ENCODE measurements around the gene SPATA19.

SPATA19 gene

DNA sequence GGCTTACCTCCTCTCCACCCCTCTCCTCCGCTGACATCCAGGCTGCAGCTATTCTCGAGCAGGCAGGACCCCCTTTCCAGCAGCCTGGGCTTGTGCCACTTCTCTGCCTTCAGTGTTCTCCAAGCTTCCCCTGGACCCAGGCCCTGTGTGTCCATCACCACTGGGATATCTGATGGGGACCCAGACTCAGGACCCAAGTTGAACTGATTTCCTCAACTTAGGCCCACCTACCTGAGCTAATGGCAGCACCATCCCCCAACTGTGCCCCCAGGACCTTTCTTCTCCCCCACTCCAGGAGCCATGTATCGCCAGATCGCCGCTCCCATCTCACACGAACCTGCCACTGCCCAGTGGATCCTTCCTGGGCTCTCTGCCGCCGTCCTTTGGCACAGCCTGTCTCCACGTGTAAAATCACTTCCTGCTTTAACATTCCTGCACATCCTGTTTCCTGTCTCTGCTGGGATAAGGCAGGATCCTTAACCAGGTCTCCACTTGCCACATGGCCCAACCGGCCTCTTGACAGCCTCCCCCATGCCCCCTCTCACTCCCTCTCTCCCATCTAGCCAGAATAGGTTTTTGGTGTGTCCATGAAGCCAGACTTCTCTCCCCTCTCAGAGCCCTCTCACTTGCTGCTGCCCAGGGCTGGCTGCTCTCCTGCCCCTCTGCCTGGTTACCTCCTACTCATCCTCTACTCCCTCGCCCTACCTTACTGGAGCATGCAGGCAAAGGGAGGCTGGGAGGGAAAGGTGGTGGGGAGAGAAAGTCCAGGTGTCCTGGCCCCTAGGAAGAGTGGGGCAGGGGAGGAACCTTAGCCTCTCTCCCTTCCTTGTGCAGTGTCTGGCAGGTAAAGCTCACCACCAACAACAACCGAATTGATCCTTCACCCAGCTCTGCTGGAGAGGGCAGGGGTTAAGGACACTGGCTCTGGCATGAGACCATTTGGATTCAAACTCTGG lies 9.4 kb downstream of the SPATA19 start:
- FAIRE-seq (no peak), DNase-seq (ENCODE audit: low spot score) (no peak)

- DNase-seq (ENCODE audit: low spot score) = peak; percentile 45
- no peak for FAIRE-seq
These were observed 10.4 kb downstream of the SPATA19 start for GRCh38 chr11:133834682-133835592.

DNA sequence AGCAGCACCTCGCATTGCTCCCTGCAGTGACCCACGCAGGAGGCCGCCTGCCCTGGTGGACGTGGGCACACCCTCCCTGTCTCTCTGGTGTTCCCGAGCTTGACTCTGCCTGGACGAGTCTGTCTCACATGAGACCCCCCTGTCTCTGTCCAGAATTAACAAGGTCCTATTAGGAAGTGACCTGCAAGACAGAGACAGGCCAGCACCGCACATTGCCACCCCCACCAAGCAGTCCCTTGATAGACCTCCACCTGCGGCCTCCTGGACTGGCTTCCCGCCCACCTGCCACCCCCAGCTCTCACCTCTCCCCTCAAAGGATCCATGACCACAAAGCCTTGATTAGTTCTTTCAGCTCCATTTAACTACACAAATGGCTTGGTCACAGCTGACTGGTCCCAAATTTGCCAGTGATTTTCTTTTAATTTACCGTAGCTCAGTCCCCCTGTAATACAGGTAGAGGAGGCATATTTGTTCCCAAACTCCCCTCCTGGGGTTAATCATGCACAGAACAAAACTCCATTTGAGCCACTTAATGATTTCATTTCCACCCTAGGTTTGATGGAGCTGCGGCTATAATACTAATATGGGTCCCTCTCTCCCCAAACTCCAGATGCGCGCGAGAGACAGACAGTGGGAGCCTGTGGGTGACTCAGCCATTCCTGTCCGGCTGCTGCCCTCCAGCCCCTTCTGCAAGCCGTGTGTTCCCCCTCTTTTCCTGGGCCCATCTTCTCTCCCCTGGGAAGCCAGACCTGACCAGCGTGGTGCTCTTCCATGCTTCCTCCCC lies 11.2 kb downstream of the SPATA19 start:
- DNase-seq (ENCODE audit: low spot score) = no peak
- FAIRE-seq = no peak

GRCh38 chr11:133832991-133833897 lies 12.1 kb downstream of the SPATA19 start:
- FAIRE-seq (no peak), DNase-seq (ENCODE audit: low spot score) (no peak)

DNA sequence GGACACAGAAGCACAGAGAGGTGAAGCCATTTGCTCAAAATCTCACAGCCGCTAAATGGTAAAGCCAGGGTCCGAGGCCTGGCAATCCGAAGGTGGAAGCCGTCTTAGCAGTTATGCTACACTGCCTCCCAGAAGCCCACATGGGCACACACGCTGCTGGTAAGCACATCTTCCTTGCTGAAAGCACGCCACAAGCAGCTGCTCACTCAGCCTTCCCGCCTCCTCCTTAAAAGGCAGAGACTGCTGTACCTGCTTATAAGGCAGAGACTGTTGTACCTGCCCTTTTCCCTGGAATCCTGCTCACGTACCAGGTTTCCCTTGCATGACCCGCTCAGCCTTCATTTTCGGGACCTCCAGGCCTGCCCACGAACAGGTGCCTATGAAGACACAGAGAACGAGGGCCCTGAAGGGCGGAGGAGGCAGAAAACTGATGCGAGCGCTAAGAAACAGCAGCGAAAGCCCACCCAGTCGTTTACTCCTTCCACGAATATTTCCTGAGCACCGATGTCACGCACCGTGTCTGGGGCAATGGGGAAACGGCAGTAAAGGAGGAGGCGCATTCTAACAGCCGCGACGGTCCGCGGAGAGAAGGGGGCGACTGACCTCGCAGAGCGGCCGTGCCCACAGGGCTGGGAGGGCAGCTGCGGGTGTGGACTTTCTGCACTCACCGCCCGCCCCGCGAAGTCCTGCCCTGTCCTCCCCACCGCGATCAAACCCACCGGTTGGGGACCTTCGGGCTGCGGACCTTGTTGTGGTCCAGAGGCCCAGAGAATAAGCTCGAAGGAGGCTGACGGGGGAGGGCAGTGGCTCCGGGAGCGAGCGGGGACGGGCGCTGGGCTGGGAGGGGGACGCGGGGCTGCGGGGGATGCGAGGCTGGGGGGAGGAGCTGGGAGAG lies 13.0 kb downstream of the SPATA19 start:
- DNase-seq (ENCODE audit: low spot score) (no peak), FAIRE-seq (no peak)

- FAIRE-seq (no peak), DNase-seq (ENCODE audit: low spot score) (no peak)
These were observed 14.1 kb downstream of the SPATA19 start for GRCh38 chr11:133830931-133831907.

DNA sequence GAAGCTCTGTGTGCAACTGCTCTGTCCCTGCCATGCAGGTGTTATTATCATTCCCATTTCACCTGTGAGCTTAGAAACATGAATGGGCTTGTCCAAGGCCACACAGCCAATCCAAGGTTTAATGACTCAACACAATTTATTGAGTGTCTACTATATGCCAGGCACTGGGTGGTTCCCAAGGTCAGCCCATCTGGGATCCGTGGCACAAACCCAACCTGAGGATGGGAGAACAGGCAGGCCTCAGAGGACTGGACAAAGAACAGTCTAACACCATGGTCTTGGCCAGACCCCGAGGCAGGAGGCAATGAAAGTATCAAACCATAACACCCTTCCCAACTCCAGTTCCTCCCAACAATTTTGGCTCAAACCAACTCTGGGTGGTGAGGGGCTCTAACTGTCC lies 15.7 kb downstream of the SPATA19 start:
- DNase-seq (ENCODE audit: low spot score) (no peak), FAIRE-seq (no peak)

GRCh38 chr11:133828871-133829270 lies 16.4 kb downstream of the SPATA19 start:
- DNase-seq (ENCODE audit: low spot score) (no peak), FAIRE-seq (no peak)

GRCh38 chr11:133827556-133827955 lies 17.8 kb downstream of the SPATA19 start:
- DNase-seq (ENCODE audit: low spot score) (no peak), FAIRE-seq (no peak)

- DNase-seq (ENCODE audit: low spot score) = no peak
- FAIRE-seq = no peak
These were observed 18.4 kb downstream of the SPATA19 start for GRCh38 chr11:133826866-133827265.

DNA sequence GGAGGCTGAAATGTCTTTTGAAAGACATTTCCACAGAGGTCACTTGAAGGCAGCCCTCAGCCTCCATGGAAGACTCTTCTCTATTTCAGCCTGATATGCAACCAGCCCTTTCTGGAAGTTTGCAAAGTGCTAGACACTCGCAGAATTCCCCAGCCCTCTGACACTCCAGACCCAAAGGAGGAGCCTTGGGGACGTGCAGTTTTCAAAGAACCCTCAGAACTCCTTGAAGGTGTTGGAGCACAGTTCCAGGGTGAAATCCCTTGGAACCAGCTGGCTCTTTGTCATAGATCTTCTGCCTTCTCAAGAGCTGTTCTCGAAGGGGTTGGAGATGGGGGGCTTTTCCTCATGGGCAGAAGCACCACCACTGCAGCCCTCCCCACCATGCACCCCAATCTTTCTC lies 19.6 kb downstream of the SPATA19 start:
- DNase-seq (ENCODE audit: low spot score) (no peak), FAIRE-seq (no peak)

GRCh38 chr11:133825156-133825555 lies 20.2 kb downstream of the SPATA19 start:
- FAIRE-seq (no peak), DNase-seq (ENCODE audit: low spot score) (no peak)

DNA sequence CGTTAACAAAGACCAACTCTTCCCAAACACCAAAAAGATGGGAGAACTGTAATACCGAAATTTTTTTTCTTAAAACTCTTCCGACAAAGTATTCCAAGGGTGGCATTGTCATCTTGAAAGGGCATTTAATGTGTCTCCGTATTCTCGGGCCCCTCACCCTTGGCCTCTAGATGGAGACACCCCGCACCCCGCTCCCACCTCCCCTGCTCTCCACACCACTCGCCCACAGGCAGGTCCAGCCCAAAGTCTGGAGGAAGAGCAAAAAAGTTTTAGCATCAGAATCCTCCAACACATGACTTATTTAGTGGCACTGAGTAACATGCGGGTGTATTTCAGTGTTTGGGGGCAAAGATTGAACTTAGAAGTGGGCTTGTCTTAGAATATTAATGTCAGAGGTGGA lies 20.7 kb downstream of the SPATA19 start:
- DNase-seq (ENCODE audit: low spot score) = no peak
- FAIRE-seq = no peak

DNA sequence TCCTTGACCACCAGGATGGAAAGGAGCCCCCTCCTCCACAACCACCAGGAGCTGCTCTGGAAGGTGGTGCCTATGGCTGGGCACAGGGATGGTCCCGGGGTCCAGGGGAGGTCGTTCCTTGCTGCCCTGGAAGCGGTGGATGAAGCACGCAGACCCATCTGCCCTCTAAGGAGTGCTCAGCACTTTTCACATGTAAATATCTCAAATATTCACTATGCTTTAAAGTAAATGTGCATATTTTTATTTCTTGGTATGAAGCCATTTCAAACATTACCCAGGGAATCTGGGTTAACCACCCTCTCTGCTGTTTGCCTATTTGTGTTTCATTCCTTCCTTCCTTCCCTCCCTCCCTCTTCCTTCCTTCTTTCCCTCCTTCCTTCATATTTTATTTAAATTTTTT lies 21.7 kb downstream of the SPATA19 start:
- FAIRE-seq (no peak), DNase-seq (ENCODE audit: low spot score) (no peak)

GRCh38 chr11:133823211-133823610 lies 22.1 kb downstream of the SPATA19 start:
- FAIRE-seq = no peak

DNA sequence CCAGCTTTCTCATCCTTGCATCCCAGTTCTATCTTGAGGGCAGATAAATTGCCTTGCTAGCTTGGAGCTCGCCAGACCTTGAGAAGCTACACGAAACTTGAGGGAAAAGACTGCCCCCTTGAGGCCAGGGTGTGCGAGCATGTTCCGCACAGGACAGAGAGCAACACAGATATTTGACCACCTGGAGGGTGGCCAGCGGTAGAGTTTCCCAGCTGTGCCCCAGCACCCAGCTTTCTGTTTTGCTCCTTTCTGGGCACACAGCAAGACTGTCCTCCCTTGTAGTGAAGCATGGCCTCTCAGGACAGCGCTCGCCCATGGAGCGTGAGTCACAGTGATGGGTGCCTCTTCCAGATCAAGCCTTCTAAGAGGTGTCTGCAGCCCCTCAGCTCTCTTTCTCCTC lies 23.5 kb downstream of the SPATA19 start:
- DNase-seq (ENCODE audit: low spot score) = no peak
- no peak for FAIRE-seq

More at GRCh38 chr11:133823211-133823610, 22.1 kb downstream of the SPATA19 start:
- no peak for DNase-seq (ENCODE audit: low spot score)

GRCh38 chr11:133819746-133820315 lies 25.5 kb downstream of the SPATA19 start:
- DNase-seq (ENCODE audit: low spot score) (no peak), FAIRE-seq (no peak)

GRCh38 chr11:133819114-133819513 lies 26.2 kb downstream of the SPATA19 start:
- no peak for FAIRE-seq
- DNase-seq (ENCODE audit: low spot score) = no peak

All from RCC 7860 (cell line).